ENCODE measurements around the gene PDE6H.

- TF ChIP-seq CTCF (IDR thresholded peaks at IDR 0.05) = no peak
- no peak for TF ChIP-seq ZFX (IDR thresholded peaks at IDR 0.05; ENCODE audit: borderline replicate concordance)
Observed at GRCh38 chr12:14962797-14963196, 10.0 kb upstream of the PDE6H start.

All from 22Rv1 (cell line).